H9 (cell line): ENCODE data around the gene APLP2. TPM values are rescaled to one million over a fixed set of nuclear protein-coding genes. Genes with fewer than 3 reads are reported as not detected.
A peak's percentile ranks its signal among the peaks of the same experiment; 100 is the strongest.

ENCODE experiments used
- DNase-seq: peaks from one replicate; pipeline ENCODE4 v3.0.0-alpha.2; 2017
- H2AFZ ChIP-seq: one replicate; pipeline ENCODE4 v1.6.1; 2013; ENCODE audit warnings: mild to moderate bottlenecking, low read length, control low read depth, moderate library complexity
- H2AK5ac ChIP-seq: 2 replicates; pipeline ENCODE4 v1.6.1; 2013; ENCODE audit warnings: low read length, control low read depth, mixed read lengths; ENCODE audit not compliant: insufficient read length
- H2BK120ac ChIP-seq: one replicate; pipeline ENCODE4 v1.6.1; 2013; ENCODE audit warnings: low read depth, mild to moderate bottlenecking, low read length, control low read depth, inconsistent platforms; ENCODE audit not compliant: poor library complexity, severe bottlenecking
- H2BK12ac ChIP-seq: 2 replicates; pipeline ENCODE4 v1.6.1; 2013; ENCODE audit warnings: low read length, control low read depth, mixed read lengths, low read depth; ENCODE audit not compliant: insufficient read length
- H2BK15ac ChIP-seq: 2 replicates; pipeline ENCODE4 v1.6.1; 2013; ENCODE audit warnings: low read depth, low read length, control low read depth
- H2BK20ac ChIP-seq: one replicate; pipeline ENCODE4 v1.6.1; 2013; ENCODE audit warnings: low read depth, mild to moderate bottlenecking, low read length, control low read depth, inconsistent platforms; ENCODE audit not compliant: poor library complexity, severe bottlenecking
- H2BK5ac ChIP-seq: 2 replicates; pipeline ENCODE4 v1.6.1; 2013; ENCODE audit warnings: low read length, control low read depth, mixed read lengths; ENCODE audit not compliant: insufficient read length
- H3K14ac ChIP-seq: 2 replicates; pipeline ENCODE4 v1.6.1; 2013; ENCODE audit warnings: low read length, control low read depth; ENCODE audit not compliant: insufficient read depth
- H3K18ac ChIP-seq: 2 replicates; pipeline ENCODE4 v1.6.1; 2013; ENCODE audit warnings: low read depth, mild to moderate bottlenecking, mixed read lengths, low read length, control low read depth; ENCODE audit not compliant: insufficient read length
- H3K23ac ChIP-seq: 2 replicates; pipeline ENCODE4 v1.6.1; 2013; ENCODE audit warnings: low read length, control low read depth, mixed read lengths, low read depth; ENCODE audit not compliant: insufficient read length
- H3K23me2 ChIP-seq: 2 replicates; pipeline ENCODE4 v1.6.1; 2013; ENCODE audit warnings: low read depth, mild to moderate bottlenecking, mixed read lengths, low read length, control low read depth; ENCODE audit not compliant: insufficient read length, poor library complexity, severe bottlenecking
- H3K27ac ChIP-seq: 2 replicates; pipeline ENCODE4 v1.5.1; 2013; ENCODE audit warnings: low read length, control low read depth, mixed read lengths, low read depth; ENCODE audit not compliant: insufficient read length
- H3K27me3 ChIP-seq: 2 replicates; pipeline ENCODE4 v1.6.1; 2013; ENCODE audit warnings: low read length, control low read depth, inconsistent platforms; ENCODE audit not compliant: insufficient read depth
- H3K4ac ChIP-seq: 2 replicates; pipeline ENCODE4 v1.6.1; 2013; ENCODE audit warnings: low read depth, mild to moderate bottlenecking, control low read depth, inconsistent platforms, low read length, moderate library complexity
- H3K4me1 ChIP-seq: 2 replicates; pipeline ENCODE4 v1.6.1; 2013; ENCODE audit warnings: low read length, control low read depth, inconsistent platforms; ENCODE audit not compliant: insufficient read depth
- H3K4me2 ChIP-seq: 2 replicates; pipeline ENCODE4 v1.6.1; 2013; ENCODE audit warnings: low read length, control low read depth, mixed read lengths; ENCODE audit not compliant: insufficient read length, insufficient read depth
- H3K56ac ChIP-seq: 2 replicates; pipeline ENCODE4 v1.6.1; 2013; ENCODE audit warnings: low read depth, mild to moderate bottlenecking, mixed read lengths, low read length, control low read depth; ENCODE audit not compliant: insufficient read length
- H3K79me1 ChIP-seq: 2 replicates; pipeline ENCODE4 v1.6.1; 2013; ENCODE audit warnings: low read depth, mild to moderate bottlenecking, moderate library complexity, low read length, control low read depth, inconsistent platforms; ENCODE audit not compliant: insufficient read depth, poor library complexity, severe bottlenecking
- H3K79me2 ChIP-seq: 2 replicates; pipeline ENCODE4 v1.6.1; 2013; ENCODE audit warnings: low read length, control low read depth, inconsistent platforms; ENCODE audit not compliant: insufficient read depth
- H3K9ac ChIP-seq: 2 replicates; pipeline ENCODE4 v1.6.1; 2013; ENCODE audit warnings: low read length, control low read depth, mixed read lengths; ENCODE audit not compliant: insufficient read length; ENCODE audit errors: extremely low read depth
- H3K9me3 ChIP-seq: one replicate; pipeline ENCODE4 v1.6.1; 2013; ENCODE audit warnings: low read depth, low read length, inconsistent platforms; ENCODE audit not compliant: control insufficient read depth
- H3T11ph ChIP-seq: one replicate; pipeline ENCODE4 v1.6.1; 2013; ENCODE audit warnings: mild to moderate bottlenecking, low read length, control low read depth, inconsistent platforms
- H4K20me1 ChIP-seq: one replicate; pipeline ENCODE4 v1.6.1; 2013; ENCODE audit not compliant: control insufficient read depth, insufficient read length, insufficient read depth
- H4K5ac ChIP-seq: 2 replicates; pipeline ENCODE4 v1.6.1; 2013; ENCODE audit warnings: low read depth, mild to moderate bottlenecking, mixed read lengths, low read length, control low read depth; ENCODE audit not compliant: insufficient read length
- H4K8ac ChIP-seq: replicated peaks from 2 replicates; pipeline ENCODE4 v1.6.1; 2013; ENCODE audit warnings: low read length, control low read depth, mixed read lengths, low read depth; ENCODE audit not compliant: insufficient read length
- H4K91ac ChIP-seq: 2 replicates; pipeline ENCODE4 v1.6.1; 2013; ENCODE audit warnings: low read depth, mild to moderate bottlenecking, moderate library complexity, mixed read lengths, low read length, control low read depth; ENCODE audit not compliant: insufficient read length
- H3K27ac Mint-ChIP-seq, 3 experiments: 2 replicates in 2 of 3; 3 replicates in 1 of 3; pipeline ENCODE4 v1.8.0; 2020 to 2021; ENCODE audit warnings: mixed read lengths in 3 of 3, mild to moderate bottlenecking in 1 of 3, moderate library complexity in 1 of 3
- H3K27me3 Mint-ChIP-seq: 2 replicates; pipeline ENCODE4 v1.8.0; 2021; ENCODE audit warnings: low read depth, mild to moderate bottlenecking, moderate library complexity, mixed read lengths
- H3K36me3 Mint-ChIP-seq, 3 experiments: 2 replicates in 2 of 3; 3 replicates in 1 of 3; pipeline ENCODE4 v1.8.0; 2020 to 2021; ENCODE audit warnings: low read depth in 3 of 3, mixed read lengths in 3 of 3; ENCODE audit not compliant: insufficient read depth in 1 of 3
- H3K4me1 Mint-ChIP-seq, 2 experiments: 2 replicates each; pipeline ENCODE4 v1.8.0; 2020; ENCODE audit warnings: mixed read lengths in 2 of 2
- H3K4me3 Mint-ChIP-seq, 2 experiments: 2 replicates in 1 of 2; 3 replicates in 1 of 2; pipeline ENCODE4 v1.8.0; 2020 to 2021; ENCODE audit warnings: mild to moderate bottlenecking in 2 of 2, mixed read lengths in 2 of 2, moderate library complexity in 1 of 2
- H3K9me3 Mint-ChIP-seq, 2 experiments: 2 replicates in 1 of 2; 3 replicates in 1 of 2; pipeline ENCODE4 v1.8.0; 2020; ENCODE audit warnings: mild to moderate bottlenecking in 2 of 2, mixed read lengths in 2 of 2, moderate library complexity in 1 of 2
- CTCF ChIP-seq: fragments of 200-600 bp; sonication (generic); conservative IDR thresholded peaks from 3 replicates; pipeline ENCODE4 v1.8.0; 2021; ENCODE audit warnings: antibody characterized with exemption, mild to moderate bottlenecking
- WGBS: extraction: QIAGEN DNeasy Blood & Tissue Kit; methylation state at CpG from one replicate; pipeline ENCODE4 v1.1.7; 2013; ENCODE audit warnings: missing lambda C conversion rate, low lambda C conversion rate, mixed read lengths; ENCODE audit not compliant: insufficient read length; ENCODE audit errors: extremely low coverage; 5-methylcytosine and 5-hydroxymethylcytosine counted together
- total RNA-seq: library from RNA; stranded (reverse); gene quantifications from 2 replicates; pipeline ENCODE4 v1.2.1, GENCODE V29; 2021

The APLP2 gene
- total RNA-seq, 1 experiment from 2014 or later, result 328 TPM

DNA sequence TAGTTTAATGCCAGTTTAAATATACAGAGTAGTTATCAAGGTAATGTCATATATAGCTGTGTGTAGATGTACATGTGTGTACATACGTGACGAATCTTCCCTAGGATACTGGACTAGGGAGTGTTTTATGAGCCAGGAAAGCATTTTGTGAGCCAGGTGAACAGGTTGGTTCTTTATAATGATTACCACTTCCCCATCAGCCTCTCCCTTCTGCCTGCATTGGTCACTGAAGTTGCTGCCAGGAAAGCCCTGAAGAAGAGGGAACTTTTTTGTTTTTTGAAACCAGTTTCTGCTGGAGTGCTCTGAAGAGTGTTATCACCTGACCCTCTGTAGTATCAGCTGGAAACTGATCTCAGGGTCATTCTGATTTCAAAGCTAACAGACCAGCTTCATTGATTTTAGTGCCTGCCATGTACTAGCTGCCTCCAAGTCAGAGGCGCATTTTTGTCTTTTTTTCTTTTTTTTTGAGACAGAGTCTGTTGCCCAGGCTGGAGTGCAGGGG is 75.7 kb downstream of the APLP2 start:
- Histone ChIP-seq H3K27me3 (no peaks in the 10 kb centered on the region), H3K9me3 (no peaks in the 10 kb centered on the region), H2BK120ac (no peak overlapping the region), H4K20me1 (no peaks in the 10 kb centered on the region), H2BK20ac (no peak overlapping the region), H2BK15ac (no peak overlapping the region), H3K9ac (no peak overlapping the region), H3K79me1 (no peaks in the 10 kb centered on the region), H3K27ac (no peak overlapping the region), H3K4me1 (no peaks in the 10 kb centered on the region), H3K23me2 (no peaks in the 10 kb centered on the region), H3T11ph (peak overlapping the region; percentile 21), H4K5ac (no peak overlapping the region), H3K14ac (no peak overlapping the region), H4K91ac (no peak overlapping the region), H2AFZ (no peak overlapping the region), H3K4ac (no peak overlapping the region; the same call in 1 of the 2 replicates), H3K79me2 (no peaks in the 10 kb centered on the region), H3K18ac (peak overlapping the region; percentile 12), H2AK5ac (no peak overlapping the region), H2BK5ac (no peak overlapping the region), H3K23ac (no peak overlapping the region), H4K8ac (no peak overlapping the region), H2BK12ac (peak overlapping the region; percentile 60), H3K56ac (no peak overlapping the region), H3K4me2 (no peak overlapping the region)
- Mint-ChIP-seq H3K36me3 (peaks cover 29 to 60% (median 55%) of the 10 kb centered on the region in 3 experiments), H3K27ac (peak overlapping the region; percentile 82 to 98 (median 95); a peak in 6 of 7 replicates), H3K4me1 (peaks cover 25% of the 10 kb centered on the region in 2 experiments), H3K4me3 (0 out of 5 replicates have a peak overlapping the region, but pooled peaks of 1 of the 2 experiments have one; percentile 16), H3K27me3 (peaks cover 2% of the 10 kb centered on the region; the same call in 1 of the 2 replicates), H3K9me3 (no peaks in the 10 kb centered on the region)
- DNase-seq, result no peak
- no CpG with 5 or more reads among the region's 3 CpGs for WGBS
- no peak for TF ChIP-seq CTCF
